GM12874 (cell line): ENCODE results near the gene UBN1.

Experiments used
- TF ChIP-seq, protein P1 (sequence below): IDR thresholded peaks from 2 replicates; pipeline ENCODE4 v1.5.1; 2011; ENCODE audit warnings: low read depth, mild to moderate bottlenecking, control low read depth, low read length, moderate library complexity; ENCODE audit not compliant: insufficient read depth

UBN1 gene

DNA sequence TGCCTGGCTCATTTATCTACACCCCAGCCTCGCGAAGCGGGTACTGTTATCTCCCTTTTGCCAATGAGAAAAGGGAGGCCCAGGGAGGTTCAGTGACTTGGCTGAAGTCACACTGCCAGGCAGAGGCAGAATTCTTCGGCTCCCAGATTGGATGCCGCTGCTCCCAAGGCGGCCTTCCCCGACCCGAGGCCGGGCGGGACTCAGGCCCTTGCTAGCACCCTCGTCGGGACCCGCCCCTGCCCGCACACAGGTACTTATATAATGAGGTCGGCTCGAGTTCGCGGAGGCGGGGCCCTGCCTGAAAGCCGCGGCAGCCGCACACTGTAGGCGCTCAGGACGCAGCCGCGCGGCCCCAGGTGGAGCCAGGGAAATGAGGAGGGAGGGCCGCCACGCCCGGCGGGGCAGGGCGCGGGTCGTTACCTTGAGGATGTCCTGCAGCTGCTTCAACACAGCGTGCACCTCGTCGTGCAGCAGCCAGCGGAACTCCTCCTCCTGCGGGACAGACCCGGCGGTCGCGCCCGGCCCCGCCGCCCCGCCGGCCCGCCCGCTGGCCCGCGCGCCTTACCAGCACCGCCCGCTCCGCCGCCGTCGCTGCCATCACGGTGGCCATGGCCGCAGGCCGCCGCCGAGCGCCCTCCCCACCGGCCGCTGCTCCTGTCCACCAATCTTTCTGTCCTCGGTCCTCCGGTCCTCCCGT lies 45.2 kb upstream of the UBN1 start, which contains the start of gene ROGDI:
TSS of gene ROGDI (minus strand) at position 672 of the 697 bp plus-strand sequence. CDS start at position 610, 62 bp downstream.
- TF ChIP-seq, protein P1, sequence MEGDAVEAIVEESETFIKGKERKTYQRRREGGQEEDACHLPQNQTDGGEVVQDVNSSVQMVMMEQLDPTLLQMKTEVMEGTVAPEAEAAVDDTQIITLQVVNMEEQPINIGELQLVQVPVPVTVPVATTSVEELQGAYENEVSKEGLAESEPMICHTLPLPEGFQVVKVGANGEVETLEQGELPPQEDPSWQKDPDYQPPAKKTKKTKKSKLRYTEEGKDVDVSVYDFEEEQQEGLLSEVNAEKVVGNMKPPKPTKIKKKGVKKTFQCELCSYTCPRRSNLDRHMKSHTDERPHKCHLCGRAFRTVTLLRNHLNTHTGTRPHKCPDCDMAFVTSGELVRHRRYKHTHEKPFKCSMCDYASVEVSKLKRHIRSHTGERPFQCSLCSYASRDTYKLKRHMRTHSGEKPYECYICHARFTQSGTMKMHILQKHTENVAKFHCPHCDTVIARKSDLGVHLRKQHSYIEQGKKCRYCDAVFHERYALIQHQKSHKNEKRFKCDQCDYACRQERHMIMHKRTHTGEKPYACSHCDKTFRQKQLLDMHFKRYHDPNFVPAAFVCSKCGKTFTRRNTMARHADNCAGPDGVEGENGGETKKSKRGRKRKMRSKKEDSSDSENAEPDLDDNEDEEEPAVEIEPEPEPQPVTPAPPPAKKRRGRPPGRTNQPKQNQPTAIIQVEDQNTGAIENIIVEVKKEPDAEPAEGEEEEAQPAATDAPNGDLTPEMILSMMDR: no peak

DNA sequence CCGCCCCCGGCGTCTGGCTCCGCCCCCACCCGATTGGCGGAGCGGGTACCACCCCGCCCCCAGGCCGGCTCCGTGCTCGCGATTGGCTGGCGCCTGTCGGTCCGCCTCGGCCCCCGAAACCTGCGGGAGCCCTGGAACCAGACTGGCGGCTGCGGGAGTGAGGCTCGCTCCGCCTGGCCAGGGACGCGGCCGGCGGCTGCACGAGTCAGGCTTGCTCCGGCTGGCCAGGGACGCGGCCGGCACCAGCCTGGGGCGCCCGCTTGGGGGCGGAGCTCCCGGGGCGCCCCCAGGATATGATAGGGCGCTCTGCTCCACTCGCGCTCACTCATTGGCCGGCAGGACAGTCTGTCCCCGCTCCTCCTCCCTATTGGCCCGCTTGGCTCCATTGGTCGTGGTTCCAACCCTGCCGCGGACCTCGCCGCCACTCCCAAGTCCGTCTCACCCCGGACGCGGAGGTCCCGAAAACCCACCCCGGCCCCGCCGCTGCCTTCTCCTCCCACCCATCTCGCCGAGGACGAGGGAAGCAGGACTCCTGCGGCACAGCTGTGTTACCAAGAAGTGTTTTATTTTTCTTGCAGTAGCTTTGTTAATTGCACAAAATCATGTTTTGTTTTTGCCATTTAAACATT lies 44.5 kb upstream of the UBN1 start:
- TF ChIP-seq, protein P1: no peak

DNA sequence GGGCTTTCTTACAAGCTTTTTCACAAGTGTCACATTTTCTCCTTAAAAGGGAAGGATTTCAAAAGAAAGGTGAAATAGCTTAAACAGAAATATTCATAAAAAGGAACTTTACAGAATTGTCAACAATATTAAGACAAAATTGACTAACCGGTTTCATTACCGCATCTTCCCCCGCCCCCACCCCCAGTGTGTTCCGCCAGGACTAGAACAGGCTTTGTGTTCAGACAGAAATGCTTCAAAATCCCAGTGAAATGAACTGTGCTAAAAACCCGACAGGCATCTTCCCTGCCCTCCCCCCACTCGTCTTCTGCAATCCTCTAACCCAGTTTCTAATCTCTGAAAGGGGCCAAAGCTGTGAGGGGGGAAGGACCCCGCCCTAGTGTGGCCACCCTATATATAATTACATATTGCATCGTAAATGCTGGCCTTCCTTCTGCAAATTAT lies 43.9 kb upstream of the UBN1 start:
- TF ChIP-seq, protein P1: no peak

DNA sequence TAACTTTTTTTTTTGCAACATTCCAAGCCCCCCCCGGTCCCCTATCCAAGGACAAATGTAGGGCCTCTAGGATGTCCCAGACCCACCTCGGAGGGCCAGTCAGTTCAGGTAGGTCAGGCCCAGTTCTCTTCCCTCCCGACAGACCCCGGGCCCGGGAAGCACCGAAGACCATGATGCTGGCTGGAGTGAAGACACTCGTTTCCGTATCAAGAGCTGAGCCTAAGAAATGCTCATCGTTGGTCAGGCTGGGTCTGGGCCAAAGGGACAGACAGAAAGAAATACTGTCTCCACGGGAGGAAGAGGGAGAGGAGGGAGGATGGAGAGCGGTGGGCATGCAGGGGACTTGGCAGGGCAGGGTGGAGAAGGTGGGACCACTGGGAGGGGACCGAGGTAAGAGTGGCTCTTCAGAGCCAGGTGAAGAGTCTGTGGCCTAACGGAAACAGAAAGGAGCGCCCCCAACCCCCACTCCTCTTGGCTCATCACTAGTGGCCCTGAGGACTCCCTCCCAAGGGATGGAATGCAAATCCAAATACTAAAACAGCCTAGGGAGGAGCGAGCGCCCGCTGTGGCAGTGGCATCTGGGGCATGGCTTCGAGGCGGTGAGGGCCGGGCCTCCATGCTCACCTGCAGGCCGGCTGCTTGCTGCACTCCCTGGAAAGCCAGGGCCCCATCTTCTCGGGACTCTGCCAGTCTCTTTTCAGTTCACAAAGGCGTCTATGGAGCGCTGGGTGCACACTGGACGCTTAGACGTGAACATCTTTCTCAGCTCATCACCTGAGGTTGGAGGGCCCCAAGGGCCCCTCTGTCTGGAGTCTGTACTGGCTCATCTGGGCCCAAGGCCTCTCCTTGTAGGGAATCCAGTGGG lies 43.2 kb upstream of the UBN1 start:
- TF ChIP-seq, protein P1: no peak

DNA sequence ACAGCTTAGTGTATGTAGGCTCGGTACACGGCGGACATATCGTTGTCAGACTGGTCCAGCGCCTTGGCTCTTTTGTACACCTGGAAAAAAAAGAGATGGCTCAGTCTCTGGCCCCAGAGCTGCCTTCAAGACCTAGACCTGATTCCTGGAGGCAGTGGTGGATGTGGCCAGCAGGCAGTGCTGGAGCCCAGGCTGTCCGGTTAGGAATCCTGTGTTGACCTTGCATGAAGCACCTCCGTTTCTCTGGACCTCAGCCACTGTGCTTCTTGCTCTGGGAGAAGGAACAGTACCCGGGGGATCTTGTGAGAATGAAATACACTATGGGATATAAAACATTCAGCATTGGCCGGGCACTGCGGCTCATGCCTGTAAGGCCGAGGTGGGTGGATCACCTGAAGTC lies 42.0 kb upstream of the UBN1 start:
- TF ChIP-seq, protein P1: no peak

DNA sequence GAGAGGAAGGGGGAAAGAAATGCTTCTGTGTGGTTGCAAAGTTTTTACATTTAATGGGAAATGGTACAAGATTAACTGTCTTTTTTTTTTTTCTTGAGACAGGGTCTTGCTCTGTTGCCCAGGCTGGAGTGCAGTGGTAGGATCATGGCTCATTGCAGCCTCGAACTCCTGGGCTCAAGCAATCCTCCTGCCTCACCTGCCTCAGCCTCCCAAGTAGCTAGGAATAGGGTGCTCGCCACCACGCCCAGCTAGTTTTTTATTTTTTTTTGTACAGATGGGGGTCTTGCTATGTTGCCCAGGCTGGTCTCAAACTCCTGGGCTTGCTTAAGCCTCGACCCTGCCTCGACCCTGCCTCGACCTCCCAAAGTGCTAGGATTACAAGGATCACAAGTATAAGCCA lies 41.0 kb upstream of the UBN1 start:
- TF ChIP-seq, protein P1: no peak

DNA sequence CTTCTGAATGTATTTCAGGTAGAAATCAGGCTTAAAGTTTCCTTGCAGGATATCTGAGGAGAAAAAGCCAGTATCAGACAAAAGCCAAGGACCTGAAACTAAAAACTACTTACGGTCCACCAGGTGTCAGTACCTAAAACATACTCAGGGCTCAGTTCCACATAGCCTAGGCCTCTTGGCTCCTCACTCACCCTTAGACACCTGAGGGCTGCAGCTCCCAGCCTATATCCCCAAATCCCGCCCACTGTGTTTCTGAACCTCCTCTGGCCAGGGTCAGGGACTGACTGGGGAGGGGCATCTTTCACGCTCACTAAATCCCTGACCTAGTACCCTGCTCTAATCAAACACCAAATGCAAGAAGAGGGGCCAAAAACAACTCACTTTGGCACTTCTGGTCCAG lies 36.0 kb upstream of the UBN1 start:
- TF ChIP-seq, protein P1: no peak
